Body of pancreas (tissue), 4 donors: ENCODE results near the gene CD300H.

Experiments used
- POLR2A ChIP-seq, 3 donors: fragments of 450-650 bp; IDR thresholded peaks; one replicate each; pipeline ENCODE4 v1.6.1; 2016; ENCODE audit warnings: antibody characterized with exemption in 3 of 3, mild to moderate bottlenecking in 2 of 3
- TF ChIP-seq, protein P1 (sequence below), 7 experiments: fragments of 450-650 bp in 4 of 7; fragments of 200-600 bp in 3 of 7; sonication (generic) in 3 of 7; IDR thresholded peaks; one replicate each; pipeline ENCODE4 v1.5.1; 2016 to 2019; ENCODE audit warnings: antibody characterized with exemption in 7 of 7

DNA sequence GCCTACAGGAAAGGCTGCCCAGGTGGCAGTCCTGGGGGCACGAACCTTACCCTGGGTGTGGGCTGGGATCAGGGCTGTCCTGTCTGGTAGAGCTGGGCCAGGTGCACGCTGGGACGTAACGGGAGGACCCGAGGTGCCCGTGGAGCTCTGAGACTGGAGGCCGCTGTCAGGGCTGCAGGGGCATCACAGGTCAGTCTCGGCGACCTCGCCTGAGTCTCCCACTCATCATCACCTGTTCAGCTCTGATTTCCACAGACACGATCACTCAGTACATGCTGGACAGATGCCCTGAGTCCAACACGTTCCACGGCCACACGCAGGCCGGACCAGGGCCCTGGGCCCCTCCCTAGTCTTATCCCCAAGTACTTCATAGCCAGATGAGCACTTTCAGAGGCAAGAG, 16.7 kb downstream of the CD300H start:
- TF ChIP-seq, protein P1, sequence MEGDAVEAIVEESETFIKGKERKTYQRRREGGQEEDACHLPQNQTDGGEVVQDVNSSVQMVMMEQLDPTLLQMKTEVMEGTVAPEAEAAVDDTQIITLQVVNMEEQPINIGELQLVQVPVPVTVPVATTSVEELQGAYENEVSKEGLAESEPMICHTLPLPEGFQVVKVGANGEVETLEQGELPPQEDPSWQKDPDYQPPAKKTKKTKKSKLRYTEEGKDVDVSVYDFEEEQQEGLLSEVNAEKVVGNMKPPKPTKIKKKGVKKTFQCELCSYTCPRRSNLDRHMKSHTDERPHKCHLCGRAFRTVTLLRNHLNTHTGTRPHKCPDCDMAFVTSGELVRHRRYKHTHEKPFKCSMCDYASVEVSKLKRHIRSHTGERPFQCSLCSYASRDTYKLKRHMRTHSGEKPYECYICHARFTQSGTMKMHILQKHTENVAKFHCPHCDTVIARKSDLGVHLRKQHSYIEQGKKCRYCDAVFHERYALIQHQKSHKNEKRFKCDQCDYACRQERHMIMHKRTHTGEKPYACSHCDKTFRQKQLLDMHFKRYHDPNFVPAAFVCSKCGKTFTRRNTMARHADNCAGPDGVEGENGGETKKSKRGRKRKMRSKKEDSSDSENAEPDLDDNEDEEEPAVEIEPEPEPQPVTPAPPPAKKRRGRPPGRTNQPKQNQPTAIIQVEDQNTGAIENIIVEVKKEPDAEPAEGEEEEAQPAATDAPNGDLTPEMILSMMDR (IDR thresholded peaks at IDR 0.05): no peak
- TF ChIP-seq POLR2A (IDR thresholded peaks at IDR 0.05): no peak
